GM10248 (cell line): Measurements from ENCODE around the gene MUC5AC.

Source experiments
- CTCF ChIA-PET: fragments of 300-600 bp; sonication (Branson Sonifier 250); formaldehyde crosslinking; extraction: SDS; loops from one replicate; lab custom pipeline; 2021; ENCODE audit warnings: antibody characterized with exemption; lab: Yijun Ruan, JAX
- POLR2A ChIA-PET: fragments of 350-650 bp; sonication (Branson Sonifier 250); formaldehyde crosslinking; extraction: SDS; loops from one replicate; lab custom pipeline; 2020; ENCODE audit warnings: antibody characterized with exemption; lab: Yijun Ruan, JAX
- DNase-seq: peaks from one replicate; pipeline ENCODE4 v3.0.0; 2012; ENCODE audit errors: extremely low spot score
- CTCF ChIP-seq: IDR thresholded peaks from 2 replicates; pipeline ENCODE4 v1.5.1; 2012; ENCODE audit warnings: mild to moderate bottlenecking, low read depth; ENCODE audit errors: extremely low read depth, missing control alignments, control extremely low read depth

MUC5AC gene

GRCh38 chr11:1232021-1232882 lies 74.5 kb downstream of the MUC5AC start:
- TF ChIP-seq CTCF = no peak
- DNase-seq = no peak
- ChIA-PET POLR2A (no interaction called here), CTCF (no interaction called here)

GRCh38 chr11:1232883-1233321 lies 75.1 kb downstream of the MUC5AC start:
- no peak for DNase-seq
- ChIA-PET CTCF (no interaction called here), POLR2A (no interaction called here)
- TF ChIP-seq CTCF = no peak

- ChIA-PET POLR2A (no interaction called here), CTCF (no interaction called here)
- no peak for DNase-seq
- no peak for TF ChIP-seq CTCF
Measured at GRCh38 chr11:1233351-1234053, 75.7 kb downstream of the MUC5AC start.

GRCh38 chr11:1234054-1234720 lies 76.4 kb downstream of the MUC5AC start:
- ChIA-PET POLR2A (no interaction called here), CTCF (no interaction called here)
- no peak for DNase-seq
- TF ChIP-seq CTCF = no peak

GRCh38 chr11:1234771-1235305 lies 77.1 kb downstream of the MUC5AC start:
- ChIA-PET POLR2A (no interaction called here), CTCF (no interaction called here)
- no peak for TF ChIP-seq CTCF
- DNase-seq = no peak

GRCh38 chr11:1235306-1235900 lies 77.7 kb downstream of the MUC5AC start:
- no peak for DNase-seq
- no peak for TF ChIP-seq CTCF
- ChIA-PET CTCF (no interaction called here), POLR2A (no interaction called here)
